NCI-H748 (cell line): Measurements from ENCODE around the gene EPAS1.
A peak's percentile ranks its signal among the peaks of the same experiment; 100 is the strongest.

Source experiments
- DNase-seq: peaks from one replicate; lab custom pipeline; 2025; ENCODE audit not compliant: unreplicated experiment; lab: John Stamatoyannopoulos, UW

The EPAS1 gene

GRCh38 chr2:46319711-46320110 lies 22.5 kb downstream of the EPAS1 start:
- DNase-seq: no peak

DNA sequence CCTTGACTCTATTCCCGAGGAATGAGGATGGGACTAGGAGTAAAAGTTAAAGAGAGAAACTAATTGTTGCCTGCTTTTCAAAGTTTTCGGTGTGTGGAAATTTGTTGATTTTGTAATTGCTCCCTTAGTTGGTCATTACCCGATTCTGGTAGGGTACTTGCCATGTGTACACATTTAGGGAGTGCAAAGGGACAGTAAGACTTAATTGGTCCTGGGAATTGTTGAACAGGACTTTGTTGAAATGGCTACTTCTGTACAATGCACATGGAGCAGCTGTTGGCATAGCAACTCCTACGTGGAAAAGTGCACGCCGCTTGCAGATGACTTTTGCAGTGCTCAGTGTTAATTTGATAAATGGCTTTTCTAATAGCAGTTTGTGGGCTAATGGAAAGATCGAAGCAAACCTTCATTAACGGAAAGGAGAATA lies 22.9 kb downstream of the EPAS1 start:
- peak; percentile 71 for DNase-seq

GRCh38 chr2:46323730-46324129 lies 26.5 kb downstream of the EPAS1 start:
- DNase-seq: no peak

- DNase-seq: no peak
Measured at GRCh38 chr2:46325182-46325928, 28.1 kb downstream of the EPAS1 start.

DNA sequence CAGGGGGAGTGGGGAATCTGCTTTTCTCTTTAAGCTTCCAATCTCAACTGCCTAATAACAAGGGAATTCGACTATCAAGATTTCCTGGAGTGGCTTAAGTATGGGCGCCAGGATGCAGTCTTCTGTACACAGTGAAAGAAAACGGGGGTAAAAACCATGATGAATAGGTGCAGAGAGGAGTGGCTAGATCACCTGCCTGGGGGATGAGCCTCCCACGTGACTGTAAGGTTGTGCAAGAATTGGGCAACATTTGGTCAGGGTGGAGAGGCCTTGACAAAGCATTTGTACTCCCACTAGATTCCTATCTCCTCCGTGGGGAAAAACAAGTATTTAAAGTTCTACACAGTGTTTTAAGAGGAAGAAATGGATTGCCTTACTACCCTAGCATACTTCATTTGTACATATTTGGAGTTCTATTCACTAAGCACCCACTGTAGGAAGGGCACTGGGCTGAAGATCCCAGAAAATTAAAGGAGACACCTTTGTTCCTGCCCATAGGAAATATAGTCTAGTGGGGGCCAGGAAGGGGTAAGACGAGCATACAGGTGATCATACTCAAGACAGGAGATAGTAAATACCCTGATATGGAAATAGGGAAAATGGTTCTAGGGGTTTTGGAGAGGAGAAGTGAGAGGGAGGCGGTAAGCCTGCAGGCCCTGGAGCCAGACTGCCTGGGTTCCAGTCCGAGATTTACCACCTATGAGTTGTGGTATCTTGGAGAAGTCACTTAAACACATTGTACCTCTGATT lies 29.2 kb downstream of the EPAS1 start:
- DNase-seq: no peak

DNA sequence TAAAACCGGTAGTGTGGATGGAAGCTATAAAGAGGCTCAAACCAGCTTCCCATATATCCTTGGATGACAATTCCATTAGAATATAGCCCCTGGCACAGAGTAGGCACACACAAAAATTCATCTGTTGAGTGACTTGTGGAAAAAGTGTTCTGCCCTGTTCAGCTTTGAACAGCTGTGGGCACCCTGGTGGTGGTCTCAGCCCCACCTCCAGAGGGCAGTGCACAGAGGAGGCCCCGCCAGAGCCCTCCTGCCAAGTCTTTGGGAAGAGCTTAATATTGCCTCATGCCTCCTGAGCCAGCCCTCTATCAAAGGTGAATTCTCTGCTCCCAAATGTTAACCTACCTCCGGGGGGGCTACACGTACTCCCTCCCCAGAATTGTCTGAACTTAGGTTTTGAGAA lies 30.4 kb downstream of the EPAS1 start:
- DNase-seq: no peak

- no peak for DNase-seq
Measured at GRCh38 chr2:46328291-46328690, 31.1 kb downstream of the EPAS1 start.

GRCh38 chr2:46328829-46329228 lies 31.6 kb downstream of the EPAS1 start:
- no peak for DNase-seq

DNA sequence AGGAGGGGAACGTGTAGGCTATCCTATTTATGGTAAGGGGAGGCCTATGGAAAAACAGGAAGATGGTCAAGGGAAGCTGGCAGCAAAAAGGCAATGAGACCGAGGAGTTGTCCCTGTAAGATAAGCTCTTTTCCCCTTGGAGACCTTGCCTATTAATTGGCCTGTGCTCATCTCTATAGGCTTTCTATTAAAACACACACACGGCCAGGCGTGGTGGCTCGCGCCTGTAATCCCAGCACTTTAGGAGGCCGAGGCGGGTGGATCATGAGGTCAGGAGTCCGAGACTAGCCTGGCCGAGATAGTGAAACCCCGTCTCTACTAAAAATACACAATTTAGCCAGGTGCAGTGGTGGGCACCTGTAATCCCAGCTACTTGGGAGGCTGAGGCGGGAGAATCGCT lies 32.1 kb downstream of the EPAS1 start:
- DNase-seq: no peak

- no peak for DNase-seq
Measured at GRCh38 chr2:46329803-46330775, 32.9 kb downstream of the EPAS1 start.

DNA sequence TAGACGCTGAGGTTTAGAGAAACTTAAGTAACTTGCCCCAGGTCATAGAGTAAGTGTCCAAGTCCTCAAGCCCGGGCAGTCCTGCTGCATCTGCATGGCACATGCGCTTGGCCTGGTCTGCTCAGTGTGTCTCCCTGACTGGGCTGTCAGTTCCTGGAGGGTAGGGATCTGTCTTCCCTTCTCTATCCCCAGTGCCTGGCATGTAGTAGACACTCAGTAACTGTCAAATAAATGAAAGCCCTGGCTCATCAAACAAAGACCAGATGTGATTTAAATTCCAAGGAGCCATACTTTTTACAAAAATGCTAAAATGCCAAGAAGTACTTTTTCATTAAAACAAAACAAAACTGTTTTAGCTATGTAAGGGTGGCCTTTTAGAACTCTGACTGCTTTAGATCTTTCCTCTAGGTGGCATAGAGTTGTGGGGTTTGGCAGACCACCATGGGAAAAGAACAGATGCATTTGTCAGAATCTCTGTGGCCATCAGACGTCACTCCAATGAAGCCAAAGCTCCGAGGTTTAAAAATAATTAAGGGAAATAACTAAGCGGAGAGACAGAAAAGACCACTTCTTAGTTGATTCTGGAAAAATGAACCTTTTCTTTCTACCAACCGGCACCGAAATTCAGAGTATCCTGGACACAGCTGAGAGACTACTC lies 34.0 kb downstream of the EPAS1 start:
- DNase-seq: no peak

DNA sequence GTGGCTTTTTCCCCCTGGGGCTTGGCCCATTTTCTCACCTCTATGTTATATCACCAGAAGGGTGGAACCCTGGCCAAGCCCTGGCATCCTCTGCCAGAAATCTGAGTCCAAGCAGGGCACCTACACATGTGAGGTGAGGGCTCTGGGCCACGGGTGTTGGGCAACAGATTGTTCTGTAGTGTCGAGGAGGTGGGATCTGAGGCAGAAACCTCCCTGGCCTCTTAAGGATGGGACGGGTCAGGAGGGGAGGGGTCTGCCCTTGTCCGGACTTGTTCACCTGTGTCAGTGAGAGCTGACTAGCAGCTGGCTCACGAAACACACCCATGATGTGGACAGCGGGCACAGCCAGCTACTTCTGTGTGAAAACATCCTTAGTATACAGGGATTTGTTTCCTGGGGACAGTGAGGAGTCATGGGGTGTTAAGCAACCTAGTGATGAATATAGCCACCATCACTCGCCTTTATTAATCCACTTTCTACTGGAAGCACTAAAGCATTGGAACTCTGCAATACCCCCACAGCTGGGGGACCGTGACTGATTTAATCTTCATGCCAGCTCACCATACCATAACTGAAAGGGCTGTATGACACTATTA lies 35.6 kb downstream of the EPAS1 start:
- DNase-seq: no peak

DNA sequence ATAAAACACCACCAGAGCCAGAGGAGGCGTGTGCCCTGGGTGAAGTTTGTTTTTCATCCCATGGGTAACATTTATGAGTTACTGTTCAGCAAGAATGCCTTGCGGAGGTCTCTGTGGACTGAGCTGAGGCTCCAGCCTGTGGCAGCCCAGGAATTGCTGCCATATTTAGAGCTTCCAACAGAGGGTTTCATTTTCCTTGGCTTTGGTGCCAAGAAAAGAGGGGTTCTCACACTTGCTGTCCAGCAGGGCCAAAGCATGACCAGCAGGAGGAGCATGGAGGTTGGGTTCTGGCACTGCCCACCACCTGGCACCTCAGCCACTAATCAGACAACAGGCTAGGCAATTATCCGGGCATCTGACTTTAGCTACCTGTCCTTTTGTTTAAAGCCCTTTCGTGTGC lies 36.7 kb downstream of the EPAS1 start:
- DNase-seq: no peak

DNA sequence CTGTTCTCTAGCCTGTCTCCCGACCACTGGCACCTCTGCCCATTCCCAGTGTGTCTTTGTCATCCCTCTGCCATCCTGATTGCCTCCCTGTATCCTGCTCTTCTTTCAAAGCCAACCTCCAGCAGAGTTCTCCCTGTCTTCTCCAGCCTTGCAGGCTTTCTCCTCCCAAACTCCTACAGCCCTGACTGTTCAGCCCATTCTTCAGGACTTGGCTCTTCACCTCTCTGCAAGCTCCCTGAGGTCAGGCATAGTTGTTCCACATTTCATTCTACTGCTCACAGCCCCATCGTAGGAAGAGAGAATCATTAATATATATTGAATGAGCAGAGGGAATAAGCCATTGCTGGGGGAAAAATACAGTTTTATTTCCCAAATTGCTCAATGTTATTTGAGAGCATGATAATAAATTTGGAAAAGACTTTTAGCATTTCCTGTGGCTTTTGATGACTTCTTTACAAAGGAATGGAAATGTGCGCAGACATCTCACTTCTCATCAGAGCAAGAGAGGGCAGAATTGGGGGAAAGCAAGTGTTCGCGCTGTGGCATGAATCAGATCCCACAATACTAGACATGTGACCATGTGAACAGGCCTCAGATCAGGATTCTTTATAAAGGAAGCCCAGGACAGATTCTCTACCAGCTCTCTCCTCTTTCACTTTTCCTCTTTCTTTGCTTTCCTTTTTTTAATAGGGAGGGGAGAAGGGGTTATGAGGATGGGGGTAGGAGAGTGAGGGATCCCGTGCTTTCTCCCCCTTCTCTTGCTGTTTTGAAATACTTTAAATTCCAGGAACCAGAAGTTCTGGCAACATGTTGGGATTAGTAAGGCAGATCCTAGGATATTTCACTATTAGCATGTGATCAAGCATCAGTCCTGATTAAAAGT lies 37.4 kb downstream of the EPAS1 start:
- no peak for DNase-seq

- no peak for DNase-seq
Measured at GRCh38 chr2:46335391-46336282, 38.4 kb downstream of the EPAS1 start.

GRCh38 chr2:46336283-46336959 lies 39.2 kb downstream of the EPAS1 start:
- DNase-seq: no peak

GRCh38 chr2:46337208-46337994 lies 40.2 kb downstream of the EPAS1 start:
- no peak for DNase-seq
